Activated CD4-positive, alpha-beta T cell treated with anti-CD3 and anti-CD28 coated beads, Interleukin-2, amount 50 U/mL, for 4 hours (primary cell): ENCODE results near the gene KRTAP5-2.
"Not testable (repeated sequence)": the region's sequence is repeated elsewhere in the genome, so short reads cannot be mapped to it uniquely, and the experiment has no call there.

Experiments used
- DNase-seq, 2 experiments: peaks; one replicate each; pipeline ENCODE4 v3.0.0-alpha.2; 2020

KRTAP5-2 gene, protein sequence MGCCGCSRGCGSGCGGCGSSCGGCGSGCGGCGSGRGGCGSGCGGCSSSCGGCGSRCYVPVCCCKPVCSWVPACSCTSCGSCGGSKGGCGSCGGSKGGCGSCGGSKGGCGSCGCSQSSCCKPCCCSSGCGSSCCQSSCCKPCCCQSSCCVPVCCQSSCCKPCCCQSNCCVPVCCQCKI

DNA sequence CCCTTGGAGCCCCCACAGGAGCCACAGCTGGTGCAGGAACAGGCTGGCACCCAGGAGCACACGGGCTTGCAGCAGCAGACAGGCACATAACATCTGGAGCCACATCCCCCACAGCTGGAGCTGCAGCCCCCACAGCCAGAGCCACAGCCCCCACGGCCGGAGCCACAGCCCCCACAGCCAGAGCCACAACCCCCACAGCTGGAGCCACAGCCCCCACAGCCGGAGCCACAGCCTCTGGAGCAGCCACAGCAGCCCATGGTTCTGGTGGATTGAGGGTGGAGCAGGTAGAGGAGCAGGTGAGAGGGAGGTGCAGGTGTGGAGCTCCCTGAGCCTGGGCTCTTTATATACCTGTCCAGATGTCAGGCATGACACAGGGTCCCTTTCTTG lies at the start of gene KRTAP5-2:
TSS of gene KRTAP5-2 (minus strand) at position 301 of the 387 bp plus-strand sequence. CDS start at position 257, 44 bp downstream.
- no peak for DNase-seq

DNA sequence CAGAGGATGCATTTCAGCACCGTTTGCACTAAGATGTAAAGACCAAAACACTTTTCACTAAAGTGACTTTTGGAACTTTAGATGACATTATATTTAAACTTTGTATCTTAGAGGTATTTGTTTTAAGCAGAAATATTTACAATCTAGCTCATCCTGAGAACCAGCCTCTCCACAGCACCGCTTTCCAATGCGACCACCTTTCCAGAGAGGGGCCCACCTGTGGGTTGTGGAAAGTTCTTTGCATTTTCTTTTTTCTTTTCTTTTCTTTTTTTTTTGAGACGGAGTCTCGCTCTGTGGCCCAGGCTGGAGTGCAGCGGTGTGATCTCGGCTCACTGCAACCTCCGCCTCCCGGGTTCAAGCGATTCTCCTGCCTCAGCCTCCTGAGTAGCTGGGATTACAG lies 48.4 kb upstream of the KRTAP5-2 start:
- DNase-seq: not testable (repeated sequence)

DNA sequence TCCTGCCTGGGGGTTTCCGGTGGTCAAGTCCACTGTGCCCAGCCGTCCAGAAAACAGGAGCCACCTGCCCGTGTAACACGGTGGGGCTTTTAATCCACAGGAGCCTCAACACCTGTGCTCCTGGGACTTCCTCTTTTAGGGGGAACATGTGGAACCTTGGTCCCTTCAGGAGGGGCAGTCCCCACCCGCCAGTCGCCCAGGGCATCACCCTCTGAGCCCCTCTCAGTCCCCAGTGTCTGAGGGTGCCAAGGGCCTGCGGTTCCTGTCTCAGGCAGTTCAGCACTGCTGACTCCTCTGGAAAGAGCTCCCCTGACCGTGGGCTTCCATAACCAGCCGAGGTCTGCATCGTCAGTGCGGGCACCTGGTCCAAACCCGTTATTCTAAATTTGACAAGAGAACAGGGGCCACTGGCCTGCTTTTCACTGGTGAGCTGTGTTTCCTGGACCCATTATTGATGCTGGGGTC lies 47.3 kb upstream of the KRTAP5-2 start:
- no peak for DNase-seq

DNA sequence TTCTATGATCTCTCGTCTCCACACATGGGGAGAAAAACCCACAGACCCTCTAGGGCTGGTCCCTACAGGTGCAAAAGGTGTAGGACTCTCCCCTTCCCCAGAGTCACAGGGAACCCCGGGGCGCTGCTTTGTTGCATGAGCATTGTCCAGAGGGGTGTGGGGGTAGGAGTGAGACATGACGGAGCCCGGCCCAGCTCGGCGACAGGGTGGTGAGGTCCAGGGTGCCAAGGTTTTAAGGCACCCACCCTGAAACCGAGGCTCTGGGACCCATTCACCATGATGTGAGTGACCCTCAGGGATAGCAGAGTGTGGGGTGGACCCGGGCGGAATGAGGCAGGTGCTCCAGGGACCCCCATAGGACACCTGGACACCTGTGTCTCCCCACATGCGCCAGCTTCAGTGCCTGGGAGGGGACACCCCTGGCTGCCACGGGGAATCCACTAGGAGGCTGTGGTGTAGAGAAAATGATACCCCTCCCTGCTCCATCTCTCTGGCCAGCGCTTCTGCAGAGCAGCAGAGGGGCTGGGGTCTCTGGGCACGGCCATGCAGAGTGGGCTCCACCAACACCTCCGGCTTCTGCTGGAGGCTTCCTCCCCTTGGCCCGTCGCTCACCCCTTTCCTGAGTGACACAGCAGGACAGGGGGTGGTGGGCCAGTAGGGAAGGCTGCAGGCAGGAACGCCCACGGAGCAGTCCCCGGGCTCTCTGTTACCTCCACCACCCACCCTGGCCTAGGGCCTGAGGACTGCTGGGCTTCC lies 46.7 kb upstream of the KRTAP5-2 start:
- DNase-seq: no peak

DNA sequence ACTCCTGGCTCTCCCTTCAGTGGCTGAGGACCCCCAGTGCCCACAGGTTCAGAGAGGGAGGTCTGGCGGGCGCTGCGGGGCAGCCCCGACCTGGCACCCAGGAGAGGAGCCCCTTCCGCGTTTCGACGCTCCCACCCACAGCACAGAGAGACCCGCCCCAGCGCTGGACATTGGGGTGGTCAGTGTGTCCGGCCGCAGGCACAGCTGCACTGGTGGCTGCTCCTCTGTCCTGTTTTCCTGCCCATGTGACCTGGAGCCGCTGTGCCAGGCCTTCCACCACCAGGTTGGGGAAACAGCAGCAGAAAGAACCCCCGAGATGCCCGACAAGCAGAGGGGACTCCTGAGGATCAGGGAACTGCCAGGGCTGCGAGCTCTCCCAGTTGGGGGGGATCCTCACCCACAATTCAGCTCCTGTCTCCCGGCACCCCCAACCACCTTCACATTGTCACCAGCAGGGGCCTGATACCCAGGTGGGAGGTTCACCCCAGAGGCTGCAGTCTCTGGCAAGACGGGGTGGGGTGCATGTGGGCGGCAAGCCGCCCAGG lies 45.1 kb upstream of the KRTAP5-2 start:
- DNase-seq: no peak

DNA sequence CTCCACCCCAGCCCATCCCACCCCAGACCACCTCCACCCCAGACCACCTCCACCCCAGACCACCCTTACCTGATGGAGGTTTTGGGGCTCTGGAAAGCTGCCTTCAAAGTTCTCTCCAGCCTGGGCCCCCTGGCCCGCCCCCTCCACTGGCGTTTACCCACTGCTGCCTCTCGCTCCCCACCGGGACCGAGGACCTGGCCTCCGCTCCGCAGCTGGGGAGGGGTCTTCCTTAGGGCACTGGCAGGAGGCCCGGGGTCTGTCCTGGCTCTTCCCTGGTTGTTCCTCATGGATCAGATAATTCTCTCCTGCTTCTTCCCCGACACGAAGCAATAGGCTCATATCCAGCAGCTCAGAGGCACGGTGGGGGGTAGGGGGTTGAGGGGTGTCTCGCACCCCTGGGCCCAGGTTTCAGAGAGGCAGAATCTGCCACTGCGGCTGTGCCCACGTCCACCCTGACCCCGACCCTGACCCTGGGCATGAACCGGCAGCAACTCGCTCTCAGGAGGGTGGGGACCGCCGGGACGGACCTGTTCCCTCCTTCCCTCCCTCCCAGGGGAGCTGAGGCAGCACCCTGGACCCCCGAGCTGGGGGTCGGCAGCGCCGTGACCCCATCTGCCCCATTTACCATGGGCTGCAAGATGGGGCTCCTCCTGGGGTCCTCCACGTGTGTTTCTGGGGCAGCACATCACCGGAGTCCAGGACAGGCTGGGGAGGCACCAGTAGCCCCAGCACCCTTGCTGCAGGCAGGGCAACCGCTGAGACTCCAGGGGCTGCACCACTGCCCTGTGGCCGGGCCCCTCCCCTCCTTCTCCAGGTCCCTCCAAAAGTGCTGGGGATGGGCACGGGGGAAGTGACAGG lies 44.4 kb upstream of the KRTAP5-2 start:
- no peak for DNase-seq

DNA sequence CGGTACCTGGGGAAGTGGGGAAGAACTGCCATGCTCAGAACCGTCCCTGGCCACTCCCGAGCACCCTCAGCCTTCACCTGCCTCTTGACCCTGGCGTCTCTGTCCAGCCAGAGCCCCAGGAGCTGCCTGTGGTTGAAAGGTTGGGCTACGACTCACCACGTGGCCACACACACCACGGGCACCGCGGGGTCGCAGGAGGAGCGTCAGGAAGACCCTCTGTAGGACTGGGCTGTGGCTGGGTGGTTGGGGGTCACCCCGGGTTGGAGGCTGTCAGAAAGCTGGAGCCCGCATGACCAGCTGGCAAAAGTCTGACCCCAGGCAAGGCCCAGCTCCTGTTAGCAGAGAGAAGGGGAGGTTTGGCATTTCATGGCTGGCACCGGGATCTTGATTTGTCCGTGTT lies 43.0 kb upstream of the KRTAP5-2 start:
- no peak for DNase-seq

DNA sequence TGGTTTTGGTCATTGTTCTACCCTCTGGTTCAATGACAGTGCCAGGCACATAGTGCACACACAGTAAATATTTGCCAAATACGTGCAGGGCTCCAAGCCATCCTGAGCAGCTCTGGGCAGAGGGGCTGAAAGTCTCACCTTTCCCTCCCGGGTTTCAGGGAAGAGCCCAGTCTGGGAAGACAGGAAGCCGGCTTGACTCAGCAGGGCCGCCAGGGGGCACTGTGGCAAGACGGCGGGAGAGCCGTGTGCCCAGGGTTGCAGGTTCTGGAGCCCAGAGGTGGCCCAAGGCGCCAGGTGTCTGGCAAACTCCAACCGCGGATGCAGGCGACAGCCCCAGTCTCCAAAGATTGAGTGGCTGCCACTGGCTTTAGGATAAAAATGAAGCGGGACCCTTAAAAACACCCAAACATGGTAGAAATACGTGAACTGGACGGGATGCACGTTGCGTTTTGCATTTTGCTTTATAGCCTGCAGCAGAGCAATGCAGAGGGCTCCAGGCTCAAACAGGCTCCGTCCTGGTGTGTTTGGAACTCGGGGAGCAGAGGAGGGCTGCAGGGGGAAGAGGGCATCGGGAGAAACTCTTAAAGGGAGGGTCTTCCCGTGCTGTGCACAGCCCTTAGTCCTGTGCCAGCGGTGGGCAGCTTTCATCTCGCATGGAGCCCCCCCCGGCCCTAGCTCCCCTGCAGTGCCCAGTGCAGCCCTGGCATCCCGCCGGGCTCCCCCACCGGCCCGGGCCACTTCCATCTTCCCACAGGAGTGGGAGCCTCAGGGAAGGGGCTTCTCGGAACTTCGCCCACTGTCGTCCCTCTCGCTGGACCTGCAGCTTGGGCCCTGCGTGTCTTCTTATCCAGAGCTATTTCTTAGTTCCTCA lies 42.2 kb upstream of the KRTAP5-2 start:
- DNase-seq: peak in 1 of 2 experiments; percentile 7

DNA sequence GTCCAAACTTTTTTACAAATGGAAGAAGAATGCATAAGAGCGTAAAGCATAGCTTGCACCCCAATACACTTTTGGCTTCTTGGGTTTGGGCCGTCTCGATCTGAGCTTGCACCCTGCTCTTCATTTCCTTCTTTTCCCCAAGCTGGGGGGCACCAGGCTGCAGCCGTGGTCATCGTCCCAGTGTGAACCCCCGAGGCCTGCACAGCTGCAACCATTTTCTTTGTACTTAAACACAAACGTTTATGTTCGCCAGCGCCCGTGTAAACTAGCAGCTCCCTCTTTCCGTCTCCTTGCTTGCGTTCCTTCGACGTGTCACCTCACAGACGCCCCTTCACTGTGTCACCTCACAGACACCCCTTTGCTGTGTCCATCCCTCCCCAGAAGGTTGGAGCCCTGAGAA lies 41.6 kb upstream of the KRTAP5-2 start:
- no peak for DNase-seq

DNA sequence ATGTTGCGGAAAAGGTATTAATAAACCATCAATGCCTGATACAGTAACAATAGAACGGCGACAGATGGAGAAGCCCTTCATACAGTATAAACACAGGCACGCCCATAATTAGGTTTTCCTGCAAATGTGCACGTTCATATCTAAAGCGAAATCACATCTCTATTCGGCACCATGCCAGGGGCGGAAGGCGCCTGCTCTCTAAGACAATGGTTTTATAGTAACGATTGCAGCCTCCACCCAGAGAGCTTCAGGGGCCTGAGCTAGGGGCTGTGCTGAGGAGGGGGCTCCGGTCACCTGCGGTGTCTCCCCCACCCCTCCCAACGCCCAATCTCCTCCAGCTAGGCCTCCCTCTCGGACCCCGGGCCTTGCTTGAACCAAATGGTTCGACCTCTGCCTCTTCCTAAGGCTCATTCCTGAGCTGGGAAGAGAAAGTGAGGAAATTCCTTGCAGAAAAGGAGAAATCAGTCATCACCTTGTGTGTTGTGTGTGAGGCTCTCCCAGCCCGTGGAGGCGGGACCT lies 41.1 kb upstream of the KRTAP5-2 start:
- DNase-seq: no peak

DNA sequence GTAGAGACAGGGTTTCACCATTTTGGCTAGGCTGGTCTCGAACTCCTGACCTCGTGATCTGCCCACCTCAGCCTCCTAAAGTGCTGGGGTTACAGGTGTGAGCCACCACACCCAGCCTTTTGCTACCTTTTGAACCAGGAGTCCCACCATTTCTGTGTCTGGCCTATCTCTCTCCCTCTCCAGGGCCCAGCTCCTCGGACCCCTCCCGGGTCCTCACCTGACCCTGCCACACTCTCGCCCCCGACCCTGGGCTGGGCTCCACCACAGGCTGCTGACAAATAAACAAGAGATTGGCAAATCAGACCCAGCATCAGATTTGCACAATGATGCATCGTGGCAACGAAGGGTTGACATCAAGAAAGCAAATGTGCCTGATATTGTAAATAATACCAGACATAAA lies 40.2 kb upstream of the KRTAP5-2 start:
- DNase-seq: no peak

DNA sequence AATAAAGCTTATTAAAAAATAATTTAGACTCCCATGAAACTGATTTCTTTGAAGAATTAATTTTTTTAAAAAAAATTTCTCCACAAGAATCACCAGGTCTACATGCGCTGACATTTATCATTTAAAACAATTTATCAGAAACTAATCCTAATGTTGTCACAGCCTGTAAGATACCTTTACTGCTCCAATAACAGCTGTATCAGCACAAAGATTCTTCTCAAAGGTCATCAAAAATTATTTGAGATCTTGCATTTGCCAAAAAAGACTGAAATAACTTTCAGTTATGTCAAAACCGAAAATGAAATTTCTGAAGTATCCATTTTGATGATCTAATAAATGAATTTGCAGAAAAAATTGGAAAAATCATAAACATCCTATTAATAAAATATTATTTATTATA lies 39.5 kb upstream of the KRTAP5-2 start:
- no peak for DNase-seq

DNA sequence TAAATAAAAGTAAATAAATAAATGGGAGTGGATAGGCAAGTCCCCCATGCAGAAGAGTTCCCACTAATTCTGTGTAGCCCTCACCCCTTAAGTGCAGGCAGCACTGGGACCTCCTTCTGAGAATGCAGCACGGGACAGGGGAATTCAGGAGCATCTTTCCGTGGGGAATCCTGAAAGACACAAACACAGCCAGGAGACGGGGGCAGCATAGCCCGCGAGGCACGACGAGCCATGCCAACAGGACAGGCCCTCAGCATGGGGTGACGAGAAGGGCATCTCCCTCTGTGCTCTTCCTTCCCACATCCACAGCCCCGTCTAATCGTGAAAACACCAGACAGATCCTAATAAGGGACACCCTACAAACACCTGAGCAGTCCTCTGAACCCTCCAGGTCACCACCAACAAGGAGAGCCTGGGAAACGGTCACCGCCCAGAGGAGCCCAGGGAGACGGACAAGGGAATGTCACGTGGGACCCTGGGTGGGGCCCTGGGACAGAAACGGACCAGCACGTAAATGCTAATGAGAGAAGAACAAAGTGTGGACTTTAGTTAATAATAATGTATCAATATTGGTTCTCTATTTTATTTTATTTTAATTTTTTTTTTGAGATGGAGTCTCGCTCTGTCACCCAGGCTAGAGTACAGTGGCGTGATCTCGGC lies 38.3 kb upstream of the KRTAP5-2 start:
- DNase-seq: no peak

DNA sequence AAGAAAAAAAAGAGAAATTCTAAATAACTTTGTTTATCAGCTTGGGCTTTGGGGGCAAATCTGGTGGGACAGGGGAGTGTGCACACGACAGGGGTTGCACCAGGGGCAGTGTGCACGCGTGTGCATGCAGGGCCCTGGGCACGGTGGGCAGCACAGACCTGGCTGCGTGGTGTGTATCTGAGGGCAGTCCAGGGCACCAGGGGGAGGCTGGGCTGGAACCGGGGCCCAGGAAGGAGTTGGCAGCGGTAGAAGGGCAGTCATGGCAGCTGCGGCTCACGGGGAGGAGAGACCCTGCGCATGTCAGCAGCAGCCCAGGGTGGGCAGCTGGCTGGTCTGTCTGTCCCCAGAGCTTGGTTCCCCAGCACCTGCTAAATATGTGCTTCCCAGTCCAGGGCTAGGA lies 35.8 kb upstream of the KRTAP5-2 start:
- DNase-seq: no peak

DNA sequence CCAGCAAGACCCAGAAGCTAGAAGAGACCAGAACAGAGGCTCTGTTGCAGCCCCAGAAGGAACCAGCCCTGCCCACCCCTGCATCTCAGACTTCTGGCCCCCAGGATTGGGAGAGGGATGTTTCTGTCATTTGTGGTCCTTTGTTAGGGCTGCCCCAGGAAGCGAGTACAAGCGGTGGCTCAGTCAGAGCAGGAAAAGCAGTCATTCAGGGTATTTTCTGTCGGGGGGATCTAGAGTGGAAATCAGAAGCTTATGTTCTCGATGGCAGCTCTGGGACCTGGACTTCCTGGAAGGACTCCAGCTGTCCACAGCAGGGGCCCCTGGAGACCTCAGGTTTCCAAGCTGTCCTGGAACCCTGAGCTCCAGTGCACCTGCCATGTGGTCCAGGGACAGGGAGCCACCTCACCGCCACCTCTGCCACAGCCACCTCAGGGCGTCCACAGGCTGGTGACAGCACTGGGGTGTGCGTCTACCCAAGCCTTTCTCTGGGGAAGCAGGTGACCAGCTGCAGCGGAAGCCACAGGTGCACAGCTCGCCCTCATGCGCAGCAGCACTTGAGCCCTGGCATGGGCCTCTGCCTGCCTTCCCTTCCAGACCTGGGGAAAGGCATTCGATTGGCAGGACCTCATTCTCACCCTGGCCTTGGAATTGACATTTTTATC lies 34.1 kb upstream of the KRTAP5-2 start:
- no peak for DNase-seq

DNA sequence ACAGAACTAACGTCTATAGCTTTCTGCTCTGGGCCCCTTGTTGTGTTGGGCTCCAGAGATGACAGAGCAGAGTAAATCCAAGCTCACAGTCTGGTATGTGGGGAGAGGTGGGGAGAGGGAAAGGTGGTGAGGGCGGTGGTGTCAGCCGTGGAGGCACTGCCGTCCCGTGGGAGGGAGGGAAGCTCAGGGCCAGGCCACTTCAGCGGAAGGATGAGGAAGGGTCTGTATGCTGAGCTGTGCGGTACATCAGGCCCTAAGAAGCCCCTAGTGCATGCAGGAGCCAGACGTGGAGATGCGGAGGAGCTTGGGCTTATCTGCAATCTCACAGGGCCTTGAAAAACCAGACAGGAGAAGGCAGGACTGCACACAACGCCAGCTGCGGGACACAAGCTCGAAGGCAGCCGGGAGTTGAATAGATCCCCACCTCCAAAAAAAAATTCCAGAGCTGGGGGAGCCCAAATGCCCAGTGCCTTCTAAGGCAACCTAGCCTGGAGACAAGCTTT lies 33.0 kb upstream of the KRTAP5-2 start:
- DNase-seq: no peak

DNA sequence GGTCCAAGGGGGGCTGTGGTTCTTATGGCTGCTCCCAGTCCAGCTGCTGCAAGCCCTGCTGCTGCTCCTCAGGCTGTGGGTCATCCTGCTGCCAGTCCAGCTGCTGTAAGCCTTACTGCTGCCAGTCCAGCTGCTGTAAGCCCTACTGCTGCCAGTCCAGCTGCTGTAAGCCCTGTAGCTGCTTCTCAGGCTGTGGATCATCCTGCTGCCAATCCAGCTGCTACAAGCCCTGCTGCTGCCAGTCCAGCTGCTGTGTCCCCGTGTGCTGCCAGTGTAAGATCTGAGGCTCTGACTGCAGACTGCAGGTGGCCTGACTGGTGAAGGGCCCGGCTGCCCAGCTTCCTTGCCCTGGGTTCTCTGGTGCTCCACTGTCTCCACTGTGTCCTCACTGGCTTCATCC lies 32.2 kb upstream of the KRTAP5-2 start:
- no peak for DNase-seq

DNA sequence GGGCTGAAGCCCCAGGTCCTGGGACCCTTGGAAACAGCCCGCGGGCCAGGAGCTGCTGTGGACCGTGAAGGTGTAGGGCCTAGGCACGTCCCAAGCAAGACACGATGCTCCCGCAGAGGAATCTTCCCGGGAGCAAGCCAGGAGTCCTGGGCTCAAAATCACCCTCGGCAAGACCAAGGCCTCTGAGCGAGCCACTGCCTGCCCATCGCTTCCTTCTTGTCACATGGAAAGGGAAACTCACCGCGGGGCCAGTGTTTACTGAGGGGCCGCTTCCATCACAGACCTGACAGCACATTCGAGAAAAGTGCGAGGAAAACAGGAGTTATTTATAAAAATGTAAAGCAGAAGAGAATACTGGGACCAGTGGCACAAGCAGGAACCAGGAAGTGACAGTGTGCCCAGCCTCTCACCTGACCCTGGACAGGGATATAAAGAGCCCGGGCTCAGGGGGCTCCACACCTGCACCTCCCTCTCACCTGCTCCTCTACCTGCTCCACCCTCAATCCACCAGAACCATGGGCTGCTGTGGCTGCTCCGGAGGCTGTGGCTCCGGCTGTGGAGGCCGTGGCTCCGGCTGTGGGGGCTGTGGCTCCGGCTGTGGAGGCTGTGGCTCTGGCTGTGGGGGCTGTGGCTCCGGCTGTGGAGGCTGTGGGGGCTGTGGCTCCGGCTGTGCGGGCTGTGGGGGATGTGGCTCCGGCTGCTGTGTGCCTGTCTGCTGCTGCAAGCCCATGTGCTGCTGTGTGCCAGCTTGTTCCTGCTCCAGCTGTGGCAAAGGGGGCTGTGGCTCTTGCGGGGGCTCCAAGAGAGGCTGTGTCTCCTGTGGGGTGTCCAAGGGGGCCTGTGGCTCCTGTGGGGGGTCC lies 31.5 kb upstream of the KRTAP5-2 start, which contains the start of gene KRTAP5-5:
TSS of gene KRTAP5-5 (plus strand) at position 450 of the 860 bp plus-strand sequence. CDS start at position 516, 66 bp downstream.
- DNase-seq: no peak

DNA sequence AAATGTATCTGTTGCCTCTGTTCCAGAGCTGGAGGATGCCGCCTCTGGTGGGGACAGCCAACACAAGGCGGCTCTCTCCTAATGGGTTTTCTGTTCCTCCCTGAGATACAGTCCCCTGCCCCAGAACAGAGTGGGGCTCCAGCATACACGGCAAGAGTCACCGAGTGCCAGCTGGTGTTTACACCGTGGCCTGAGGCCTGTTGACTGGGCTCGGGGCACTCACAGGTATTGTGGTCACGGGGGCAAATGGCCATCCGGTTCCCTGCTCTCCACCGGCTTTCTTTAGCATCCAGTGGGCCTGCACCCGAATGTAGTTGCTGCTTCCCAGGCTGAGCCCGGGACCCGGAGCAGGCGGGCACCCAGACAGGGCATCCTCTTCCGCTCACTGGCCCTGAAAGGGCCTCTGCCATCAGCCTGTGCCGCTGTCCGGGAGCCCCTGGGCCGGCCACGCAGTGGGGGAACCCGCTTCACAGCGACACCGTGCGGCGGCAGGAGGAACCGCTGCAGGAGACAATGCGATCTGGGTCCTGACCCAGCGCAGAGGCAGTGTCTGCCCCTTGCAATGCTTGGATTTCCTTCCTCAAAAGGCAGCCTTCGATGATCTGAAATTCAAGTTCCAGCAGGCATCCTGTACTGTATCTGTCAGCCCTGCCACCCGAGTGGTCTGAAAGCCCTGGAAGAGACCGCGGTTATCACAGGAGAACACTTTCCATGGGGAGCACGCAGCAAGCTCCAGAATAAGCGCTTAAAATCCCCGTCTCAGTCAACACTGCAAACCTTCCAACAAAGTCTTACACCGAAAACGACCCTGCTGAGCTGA lies 30.6 kb upstream of the KRTAP5-2 start:
- DNase-seq: peak; percentile 46
